ENCODE measurements around the gene SP8.
"Not testable (repeated sequence)": the region's sequence is repeated elsewhere in the genome, so short reads cannot be mapped to it uniquely, and the experiment has no call there.

DNA sequence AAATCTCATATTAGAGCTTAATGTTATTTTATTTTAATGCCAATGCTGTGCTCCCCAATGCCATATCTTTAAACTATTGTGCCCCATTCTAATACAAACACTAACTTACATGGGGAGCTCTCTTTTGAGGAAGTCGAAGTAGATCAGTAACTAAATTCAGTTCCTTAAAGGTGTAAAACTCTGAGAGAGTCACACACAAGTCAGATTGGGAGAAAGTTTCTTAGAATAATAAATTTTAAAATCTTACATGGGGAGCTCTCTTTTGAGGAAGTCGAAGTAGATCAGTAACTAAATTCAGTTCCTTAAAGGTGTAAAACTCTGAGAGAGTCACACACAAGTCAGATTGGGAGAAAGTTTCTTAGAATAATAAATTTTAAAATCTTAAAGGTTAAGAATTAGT, 49.7 kb upstream of the SP8 start:
- TF ChIP-seq POLR2AphosphoS5 (IDR thresholded peaks at IDR 0.05; ENCODE audit: borderline replicate concordance, low read depth, low read length); EZH2 (IDR thresholded peaks at IDR 0.05): not testable (repeated sequence)
